ENCODE data around the gene GABRG3. TPM values are rescaled to one million over a fixed set of nuclear protein-coding genes. Genes with fewer than 3 reads are reported as not detected.

GABRG3 gene
- total RNA-seq, 1 experiment from 2014 or later, result 0.15 TPM

DNA sequence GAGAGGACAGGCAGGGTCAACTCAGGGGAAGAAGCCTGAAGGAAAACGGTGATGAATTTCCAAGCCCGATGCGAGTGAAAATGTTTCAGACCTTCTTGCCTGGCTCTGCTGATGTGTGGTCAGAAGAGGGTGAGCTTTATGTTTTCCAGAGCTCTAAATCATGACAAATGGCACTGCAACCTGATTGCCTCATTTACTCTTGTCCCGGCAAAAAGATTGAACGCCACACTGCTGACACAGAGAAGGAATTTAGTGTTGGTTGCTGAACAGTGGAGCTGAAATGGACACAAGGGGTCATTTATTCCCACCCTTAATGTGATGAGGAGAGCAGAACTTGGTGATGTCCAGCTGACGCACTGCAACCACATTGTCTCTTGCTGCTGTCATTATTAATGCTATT, 36.1 kb upstream of the GABRG3 start:
- no peak overlapping the region for H2BK12ac ChIP-seq (ENCODE audit: insufficient read length, low read depth, low read length)
- no peak overlapping the region for H3K4me2 ChIP-seq (ENCODE audit: insufficient read depth, insufficient read length, low read length)
- H2BK20ac ChIP-seq (ENCODE audit: low read depth, low read length, poor library complexity, severe bottlenecking), result no peak overlapping the region
- H3K56ac ChIP-seq (ENCODE audit: insufficient read length, low read depth, low read length), result no peak overlapping the region
- no peaks in the 10 kb centered on the region for H3K27me3 ChIP-seq (ENCODE audit: insufficient read depth, low read length)
- H4K5ac ChIP-seq (ENCODE audit: insufficient read length, low read depth, low read length), result no peak overlapping the region
- H3K18ac ChIP-seq (ENCODE audit: insufficient read length, low read depth, low read length), result no peak overlapping the region
- H2BK15ac ChIP-seq (ENCODE audit: low read depth, low read length), result no peak overlapping the region
- H3K9me3 ChIP-seq (ENCODE audit: control insufficient read depth, low read depth, low read length), result no peaks in the 10 kb centered on the region
- no peaks in the 10 kb centered on the region for H3K79me1 ChIP-seq (ENCODE audit: insufficient read depth, low read depth, low read length, poor library complexity, severe bottlenecking)
- no peak overlapping the region for H2AFZ ChIP-seq (ENCODE audit: low read length)
- H4K91ac ChIP-seq (ENCODE audit: insufficient read length, low read depth, low read length), result no peak overlapping the region
- H3K23me2 ChIP-seq (ENCODE audit: insufficient read length, low read depth, low read length, poor library complexity, severe bottlenecking), result no peaks in the 10 kb centered on the region
- TF ChIP-seq, protein P1, sequence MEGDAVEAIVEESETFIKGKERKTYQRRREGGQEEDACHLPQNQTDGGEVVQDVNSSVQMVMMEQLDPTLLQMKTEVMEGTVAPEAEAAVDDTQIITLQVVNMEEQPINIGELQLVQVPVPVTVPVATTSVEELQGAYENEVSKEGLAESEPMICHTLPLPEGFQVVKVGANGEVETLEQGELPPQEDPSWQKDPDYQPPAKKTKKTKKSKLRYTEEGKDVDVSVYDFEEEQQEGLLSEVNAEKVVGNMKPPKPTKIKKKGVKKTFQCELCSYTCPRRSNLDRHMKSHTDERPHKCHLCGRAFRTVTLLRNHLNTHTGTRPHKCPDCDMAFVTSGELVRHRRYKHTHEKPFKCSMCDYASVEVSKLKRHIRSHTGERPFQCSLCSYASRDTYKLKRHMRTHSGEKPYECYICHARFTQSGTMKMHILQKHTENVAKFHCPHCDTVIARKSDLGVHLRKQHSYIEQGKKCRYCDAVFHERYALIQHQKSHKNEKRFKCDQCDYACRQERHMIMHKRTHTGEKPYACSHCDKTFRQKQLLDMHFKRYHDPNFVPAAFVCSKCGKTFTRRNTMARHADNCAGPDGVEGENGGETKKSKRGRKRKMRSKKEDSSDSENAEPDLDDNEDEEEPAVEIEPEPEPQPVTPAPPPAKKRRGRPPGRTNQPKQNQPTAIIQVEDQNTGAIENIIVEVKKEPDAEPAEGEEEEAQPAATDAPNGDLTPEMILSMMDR (conservative IDR thresholded peaks at IDR 0.05), result no peak
- no peak overlapping the region for H3K9ac ChIP-seq (ENCODE audit: extremely low read depth, insufficient read length, low read length)
- H3K23ac ChIP-seq (ENCODE audit: insufficient read length, low read depth, low read length), result no peak overlapping the region
- no peak overlapping the region for H3K27ac Mint-ChIP-seq
- H3K14ac ChIP-seq (ENCODE audit: insufficient read depth, low read length), result no peak overlapping the region
- no peaks in the 10 kb centered on the region; a peak in 2 of 7 replicates for H3K36me3 Mint-ChIP-seq (ENCODE audit: insufficient read depth in 1 of 3, low read depth in 3 of 3)
- H2BK120ac ChIP-seq (ENCODE audit: low read depth, low read length, poor library complexity, severe bottlenecking), result no peak overlapping the region
- no peak overlapping the region for H4K8ac ChIP-seq (replicated peaks; ENCODE audit: insufficient read length, low read depth, low read length)
- no peak overlapping the region for H3K4ac ChIP-seq (ENCODE audit: low read depth, low read length)
- peaks cover 0 to under 1% of the 10 kb centered on the region in 2 experiments; a peak in 1 of 4 replicates for H3K4me1 Mint-ChIP-seq
- H3K79me2 ChIP-seq (ENCODE audit: insufficient read depth, low read length), result no peaks in the 10 kb centered on the region
- H3K4me1 ChIP-seq (ENCODE audit: insufficient read depth, low read length), result no peaks in the 10 kb centered on the region
- H2BK5ac ChIP-seq (ENCODE audit: insufficient read length, low read length), result no peak overlapping the region
- peaks cover 1% of the 10 kb centered on the region; the same call in 1 of the 2 replicates for H3K27me3 Mint-ChIP-seq (ENCODE audit: low read depth)
- DNase-seq, result no peak
- H4K20me1 ChIP-seq (ENCODE audit: control insufficient read depth, insufficient read depth, insufficient read length), result no peaks in the 10 kb centered on the region
- no peak overlapping the region for H3K27ac ChIP-seq (ENCODE audit: insufficient read length, low read depth, low read length)
- H2AK5ac ChIP-seq (ENCODE audit: insufficient read length, low read length), result no peak overlapping the region
- no CpG with 5 or more reads among the region's 6 CpGs for WGBS (ENCODE audit: extremely low coverage, insufficient read length, low lambda C conversion rate)
- H3T11ph ChIP-seq (ENCODE audit: low read length), result no peak overlapping the region
- H3K9me3 Mint-ChIP-seq, result no peaks in the 10 kb centered on the region
- H3K4me3 Mint-ChIP-seq, result no peak overlapping the region
